DND-41 (cell line): ENCODE data around the gene ASPN.

Experiments
- EZH2 ChIP-seq: IDR thresholded peaks from 3 replicates; pipeline ENCODE4 v1.6.1; 2012; ENCODE audit warnings: borderline replicate concordance, low read depth, mild to moderate bottlenecking, moderate library complexity, low read length, inconsistent platforms; ENCODE audit not compliant: severe bottlenecking
- TF ChIP-seq, protein P1 (sequence below): IDR thresholded peaks from 2 replicates; pipeline ENCODE4 v1.5.1; 2012; ENCODE audit warnings: borderline replicate concordance, low read length, moderate library complexity, mild to moderate bottlenecking; ENCODE audit not compliant: poor library complexity, severe bottlenecking; ENCODE audit errors: extremely low read depth

DNA sequence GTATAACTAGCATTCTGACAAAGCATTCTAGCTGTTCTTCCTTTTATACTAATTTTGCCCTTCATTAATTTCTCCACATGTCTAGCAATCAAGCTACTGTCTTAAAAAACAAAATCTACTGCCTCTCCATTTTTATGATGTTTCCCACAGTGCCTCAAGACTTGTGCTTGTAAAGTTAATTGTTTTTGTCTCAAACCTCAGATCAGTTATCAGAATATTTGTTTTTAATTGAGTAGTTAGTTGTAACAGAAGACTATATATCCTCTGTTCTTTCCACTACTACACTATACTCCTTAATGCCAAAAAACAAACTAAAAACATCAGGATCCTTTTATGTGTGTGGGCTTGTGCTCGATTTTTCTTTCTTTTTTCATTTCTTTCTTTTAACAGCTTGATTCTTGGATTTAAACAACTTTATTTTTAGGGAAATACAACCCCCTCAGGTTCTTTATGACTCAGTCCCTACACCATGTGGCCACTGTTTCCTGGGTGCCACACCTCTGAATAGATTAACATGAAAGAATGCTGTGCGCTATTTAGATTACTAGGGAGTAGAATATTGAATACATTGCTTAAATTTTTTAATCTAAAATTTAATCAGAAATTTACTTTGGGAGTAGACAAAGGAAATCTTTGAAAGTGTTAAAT lies 1.2 kb downstream of the ASPN start:
- TF ChIP-seq, protein P1, sequence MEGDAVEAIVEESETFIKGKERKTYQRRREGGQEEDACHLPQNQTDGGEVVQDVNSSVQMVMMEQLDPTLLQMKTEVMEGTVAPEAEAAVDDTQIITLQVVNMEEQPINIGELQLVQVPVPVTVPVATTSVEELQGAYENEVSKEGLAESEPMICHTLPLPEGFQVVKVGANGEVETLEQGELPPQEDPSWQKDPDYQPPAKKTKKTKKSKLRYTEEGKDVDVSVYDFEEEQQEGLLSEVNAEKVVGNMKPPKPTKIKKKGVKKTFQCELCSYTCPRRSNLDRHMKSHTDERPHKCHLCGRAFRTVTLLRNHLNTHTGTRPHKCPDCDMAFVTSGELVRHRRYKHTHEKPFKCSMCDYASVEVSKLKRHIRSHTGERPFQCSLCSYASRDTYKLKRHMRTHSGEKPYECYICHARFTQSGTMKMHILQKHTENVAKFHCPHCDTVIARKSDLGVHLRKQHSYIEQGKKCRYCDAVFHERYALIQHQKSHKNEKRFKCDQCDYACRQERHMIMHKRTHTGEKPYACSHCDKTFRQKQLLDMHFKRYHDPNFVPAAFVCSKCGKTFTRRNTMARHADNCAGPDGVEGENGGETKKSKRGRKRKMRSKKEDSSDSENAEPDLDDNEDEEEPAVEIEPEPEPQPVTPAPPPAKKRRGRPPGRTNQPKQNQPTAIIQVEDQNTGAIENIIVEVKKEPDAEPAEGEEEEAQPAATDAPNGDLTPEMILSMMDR: no peak
- TF ChIP-seq EZH2: no peak
